Activated CD4-positive, alpha-beta T cell treated with anti-CD3 and anti-CD28 coated beads, Interleukin-2, amount 50 U/mL, for 1 hour (primary cell): ENCODE results near the gene SLC25A40.
A peak's percentile ranks its signal among the peaks of the same experiment; 100 is the strongest.
"Not testable (repeated sequence)": the region's sequence is repeated elsewhere in the genome, so short reads cannot be mapped to it uniquely, and the experiment has no call there.

Source experiments
- DNase-seq: peaks from one replicate; pipeline ENCODE4 v3.0.0-alpha.2; 2020

SLC25A40 gene

GRCh38 chr7:87876040-87876868 is at the start of gene SLC25A40, which contains the start of gene DBF4:
Gene SLC25A40 (minus strand): TSS chr7:87876360. CDS start chr7:87858727, 17,633 bp downstream.
Gene DBF4 (plus strand): TSS chr7:87876493. CDS start chr7:87876733, 240 bp downstream.
- peak; percentile 94 for DNase-seq

- not testable (repeated sequence) for DNase-seq
These were observed 46.7 kb upstream of the SLC25A40 start for GRCh38 chr7:87922759-87923395.

- DNase-seq, result no peak
These were observed 44.4 kb upstream of the SLC25A40 start for GRCh38 chr7:87920578-87920977.

- DNase-seq, result no peak
These were observed 43.7 kb upstream of the SLC25A40 start for GRCh38 chr7:87919875-87920274.

- no peak for DNase-seq
These were observed 42.6 kb upstream of the SLC25A40 start for GRCh38 chr7:87918740-87919139.

GRCh38 chr7:87912121-87912520 is 36.0 kb upstream of the SLC25A40 start:
- DNase-seq, result no peak

GRCh38 chr7:87908814-87909213 is 32.7 kb upstream of the SLC25A40 start:
- DNase-seq, result not testable (repeated sequence)

GRCh38 chr7:87907136-87907906 is 31.2 kb upstream of the SLC25A40 start:
- DNase-seq, result not testable (repeated sequence)

GRCh38 chr7:87899255-87899654 is 23.1 kb upstream of the SLC25A40 start:
- no peak for DNase-seq

GRCh38 chr7:87895363-87895762 is 19.2 kb upstream of the SLC25A40 start:
- no peak for DNase-seq

GRCh38 chr7:87886875-87887274 is 10.7 kb upstream of the SLC25A40 start:
- no peak for DNase-seq

- DNase-seq, result no peak
These were observed 8.9 kb upstream of the SLC25A40 start for GRCh38 chr7:87885018-87885417.

- DNase-seq, result no peak
These were observed 6.2 kb upstream of the SLC25A40 start for GRCh38 chr7:87882151-87882937.

- no peak for DNase-seq
These were observed 2.1 kb upstream of the SLC25A40 start for GRCh38 chr7:87878208-87878735.

- DNase-seq, result no peak
These were observed 1.3 kb upstream of the SLC25A40 start for GRCh38 chr7:87877366-87878040.

- DNase-seq, result peak; percentile 40
These were observed 692 bp upstream of the SLC25A40 start for GRCh38 chr7:87876869-87877234.

GRCh38 chr7:87875151-87876039 is 765 bp downstream of the SLC25A40 start:
- no peak for DNase-seq

- DNase-seq, result no peak
These were observed 2.1 kb downstream of the SLC25A40 start for GRCh38 chr7:87874066-87874465.

GRCh38 chr7:87873328-87873727 is 2.8 kb downstream of the SLC25A40 start:
- not testable (repeated sequence) for DNase-seq

GRCh38 chr7:87872346-87872745 is 3.8 kb downstream of the SLC25A40 start:
- DNase-seq, result no peak

GRCh38 chr7:87870471-87870870 is 5.7 kb downstream of the SLC25A40 start:
- no peak for DNase-seq
